KMS-11 (cell line): ENCODE results near the gene NT5DC4.

Experiments used
- H2AFZ ChIP-seq: fragments of 200-600 bp; sonication (generic); 2 replicates; pipeline ENCODE4 v1.6.1; 2016; ENCODE audit warnings: antibody characterized with exemption, mixed run types, low read depth
- H3K27ac ChIP-seq: fragments of 200-600 bp; sonication (generic); 2 replicates; pipeline ENCODE4 v1.6.1; 2016; ENCODE audit warnings: mild to moderate bottlenecking, mixed run types
- H3K27me3 ChIP-seq: fragments of 200-600 bp; sonication (generic); 2 replicates; pipeline ENCODE4 v1.6.1; 2017; ENCODE audit warnings: mild to moderate bottlenecking, low read depth, mixed run types, moderate library complexity; ENCODE audit not compliant: insufficient read depth
- H3K36me3 ChIP-seq: fragments of 200-600 bp; sonication (generic); 2 replicates; pipeline ENCODE4 v1.6.1; 2017; ENCODE audit warnings: mild to moderate bottlenecking, mixed run types; ENCODE audit not compliant: insufficient read depth
- H3K4me1 ChIP-seq: fragments of 200-600 bp; sonication (generic); 2 replicates; pipeline ENCODE4 v1.6.1; 2016; ENCODE audit warnings: mild to moderate bottlenecking, low read depth, mixed run types; ENCODE audit not compliant: poor library complexity, severe bottlenecking
- H3K4me2 ChIP-seq: fragments of 200-600 bp; sonication (generic); 2 replicates; pipeline ENCODE4 v1.7.0; 2016; ENCODE audit warnings: mild to moderate bottlenecking, mixed run types
- H3K4me3 ChIP-seq: fragments of 200-600 bp; sonication (generic); IDR thresholded peaks from 2 replicates; pipeline ENCODE4 v1.6.1; 2017; ENCODE audit warnings: low read depth, low read length, mixed read lengths; ENCODE audit not compliant: insufficient read depth
- H3K79me2 ChIP-seq: fragments of 200-600 bp; sonication (generic); 2 replicates; pipeline ENCODE4 v1.6.1; 2016; ENCODE audit warnings: low read depth, mixed run types; ENCODE audit not compliant: insufficient read depth
- H3K9ac ChIP-seq: fragments of 200-600 bp; sonication (generic); 2 replicates; pipeline ENCODE4 v1.6.1; 2016; ENCODE audit warnings: mild to moderate bottlenecking, mixed run types
- H4K20me1 ChIP-seq: fragments of 200-600 bp; sonication (generic); 2 replicates; pipeline ENCODE4 v1.6.1; 2016; ENCODE audit warnings: mild to moderate bottlenecking, mixed run types; ENCODE audit not compliant: insufficient read depth
- TF ChIP-seq, protein P1 (sequence below): fragments of 200-600 bp; sonication (generic); conservative IDR thresholded peaks from 2 replicates; pipeline ENCODE4 v1.6.1; 2017; ENCODE audit warnings: low read depth, mild to moderate bottlenecking, antibody characterized with exemption, low read length, moderate library complexity, mixed read lengths

Gene NT5DC4

GRCh38 chr2:112693596-112693995, 27.2 kb upstream of the NT5DC4 start:
- Histone ChIP-seq H3K36me3 (no peaks in the 10 kb centered on the region), H3K27me3 (no peaks in the 10 kb centered on the region), H3K4me2 (no peak overlapping the region), H4K20me1 (no peaks in the 10 kb centered on the region), H3K4me1 (peaks cover 12% of the 10 kb centered on the region), H3K4me3 (no peak overlapping the region), H3K9ac (no peak overlapping the region), H3K27ac (no peak overlapping the region), H2AFZ (no peak overlapping the region), H3K79me2 (no peaks in the 10 kb centered on the region)
- TF ChIP-seq, protein P1, sequence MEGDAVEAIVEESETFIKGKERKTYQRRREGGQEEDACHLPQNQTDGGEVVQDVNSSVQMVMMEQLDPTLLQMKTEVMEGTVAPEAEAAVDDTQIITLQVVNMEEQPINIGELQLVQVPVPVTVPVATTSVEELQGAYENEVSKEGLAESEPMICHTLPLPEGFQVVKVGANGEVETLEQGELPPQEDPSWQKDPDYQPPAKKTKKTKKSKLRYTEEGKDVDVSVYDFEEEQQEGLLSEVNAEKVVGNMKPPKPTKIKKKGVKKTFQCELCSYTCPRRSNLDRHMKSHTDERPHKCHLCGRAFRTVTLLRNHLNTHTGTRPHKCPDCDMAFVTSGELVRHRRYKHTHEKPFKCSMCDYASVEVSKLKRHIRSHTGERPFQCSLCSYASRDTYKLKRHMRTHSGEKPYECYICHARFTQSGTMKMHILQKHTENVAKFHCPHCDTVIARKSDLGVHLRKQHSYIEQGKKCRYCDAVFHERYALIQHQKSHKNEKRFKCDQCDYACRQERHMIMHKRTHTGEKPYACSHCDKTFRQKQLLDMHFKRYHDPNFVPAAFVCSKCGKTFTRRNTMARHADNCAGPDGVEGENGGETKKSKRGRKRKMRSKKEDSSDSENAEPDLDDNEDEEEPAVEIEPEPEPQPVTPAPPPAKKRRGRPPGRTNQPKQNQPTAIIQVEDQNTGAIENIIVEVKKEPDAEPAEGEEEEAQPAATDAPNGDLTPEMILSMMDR: no peak

DNA sequence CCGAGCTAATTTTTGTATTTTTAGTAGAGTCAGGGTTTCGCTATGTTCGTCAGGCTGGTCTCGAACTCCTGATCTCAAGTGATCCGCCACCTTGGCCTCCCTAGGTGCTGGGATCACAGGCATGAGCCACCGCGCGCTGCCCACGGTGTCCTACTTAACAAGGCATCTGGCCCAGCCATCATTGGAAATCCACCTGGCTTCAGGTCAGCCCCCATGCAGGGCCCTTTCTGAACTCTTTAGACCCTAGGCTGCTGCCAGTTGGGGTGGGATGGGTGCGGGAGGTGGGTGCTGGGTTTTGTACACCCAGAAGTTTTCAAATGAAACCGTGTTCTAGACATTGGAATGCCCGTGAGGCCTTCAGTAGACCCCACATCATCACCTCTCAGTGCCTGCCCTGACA, 26.6 kb upstream of the NT5DC4 start:
- Histone ChIP-seq H3K27me3 (no peaks in the 10 kb centered on the region), H3K4me1 (peaks cover 12% of the 10 kb centered on the region), H3K9ac (no peak overlapping the region), H3K36me3 (no peaks in the 10 kb centered on the region), H3K79me2 (no peaks in the 10 kb centered on the region), H3K27ac (no peak overlapping the region), H2AFZ (no peak overlapping the region), H3K4me2 (no peak overlapping the region), H3K4me3 (no peak overlapping the region), H4K20me1 (no peaks in the 10 kb centered on the region)
- TF ChIP-seq, protein P1: no peak

DNA sequence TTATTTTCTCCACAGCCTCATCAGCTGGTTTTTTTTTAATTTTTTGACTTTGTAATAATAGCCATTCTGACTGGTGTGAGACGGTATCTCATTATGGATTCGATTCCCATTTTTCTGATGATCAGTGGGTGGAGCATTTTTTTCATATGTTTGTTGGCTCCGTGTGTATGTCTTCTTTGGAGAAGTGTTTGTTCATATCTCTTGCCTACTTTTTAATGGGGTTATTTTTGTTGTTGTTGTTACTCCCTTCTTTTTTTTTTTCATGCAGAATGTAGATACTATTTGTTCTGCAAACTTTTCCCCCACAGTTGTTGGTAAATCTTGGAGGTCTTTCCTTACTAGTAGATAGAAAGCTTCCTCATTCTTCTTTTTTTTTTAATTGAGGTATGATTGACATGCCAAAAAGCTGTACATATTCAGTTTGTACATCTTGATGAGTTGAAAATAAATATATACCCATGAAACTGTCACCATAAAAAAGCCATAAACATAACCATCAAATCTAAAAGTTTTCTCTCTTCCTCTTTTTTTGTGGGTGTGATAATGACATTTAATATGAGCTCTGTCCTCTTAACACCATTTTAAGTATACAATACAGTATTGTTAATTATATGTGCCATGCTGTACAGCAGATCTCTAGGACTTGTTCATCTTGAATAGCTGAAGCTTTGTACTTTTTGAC, 21.8 kb upstream of the NT5DC4 start:
- Histone ChIP-seq H2AFZ (no peak overlapping the region), H3K79me2 (no peaks in the 10 kb centered on the region), H4K20me1 (no peaks in the 10 kb centered on the region), H3K4me2 (no peak overlapping the region), H3K4me1 (no peaks in the 10 kb centered on the region), H3K27ac (no peak overlapping the region), H3K4me3 (no peak overlapping the region), H3K27me3 (no peaks in the 10 kb centered on the region), H3K9ac (no peak overlapping the region), H3K36me3 (no peaks in the 10 kb centered on the region)
- TF ChIP-seq, protein P1: no peak

DNA sequence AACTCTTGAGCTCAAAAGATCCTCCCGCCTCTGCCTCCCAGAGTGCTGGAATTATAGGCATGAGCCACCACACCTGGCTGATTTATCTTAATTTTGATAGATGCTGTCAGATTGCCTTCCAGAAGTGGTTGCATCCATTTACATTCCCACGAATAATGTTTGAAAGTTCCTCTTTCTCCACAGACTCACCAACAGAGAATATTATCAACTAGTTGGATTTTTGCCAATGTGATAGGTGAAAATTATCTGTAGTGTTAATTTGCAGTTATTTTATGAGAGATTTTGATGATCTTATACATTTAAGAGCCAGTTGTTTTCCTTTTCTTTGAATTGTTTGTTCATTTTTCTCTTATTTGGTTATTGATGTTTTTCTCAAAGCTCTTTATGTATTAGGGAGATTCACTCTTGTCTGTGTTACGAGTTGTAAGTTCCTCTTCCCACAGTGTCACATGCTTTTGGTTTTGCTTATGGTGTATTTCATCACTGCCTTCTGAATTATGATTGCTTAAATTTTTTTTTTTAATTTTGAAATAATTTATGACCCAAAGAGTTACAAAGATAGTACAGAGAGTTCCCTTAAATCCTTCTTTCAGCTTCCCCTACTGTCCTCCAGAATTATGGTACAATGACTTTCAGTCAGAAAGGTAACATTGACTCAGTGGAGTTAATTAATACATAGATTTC, 20.7 kb upstream of the NT5DC4 start:
- Histone ChIP-seq H3K36me3 (no peaks in the 10 kb centered on the region), H4K20me1 (no peaks in the 10 kb centered on the region), H3K27ac (no peak overlapping the region), H2AFZ (no peak overlapping the region), H3K4me2 (no peak overlapping the region), H3K79me2 (no peaks in the 10 kb centered on the region), H3K4me3 (no peak overlapping the region), H3K27me3 (no peaks in the 10 kb centered on the region), H3K4me1 (no peaks in the 10 kb centered on the region), H3K9ac (no peak overlapping the region)
- TF ChIP-seq, protein P1: no peak
